Epithelial cell of esophagus (primary cell): ENCODE results near the gene KCNMA1.

ENCODE experiments used
- DNase-seq: peaks from one replicate; pipeline ENCODE4 v3.0.0; 2010; ENCODE audit warnings: low read depth
- H3K4me3 ChIP-seq: 2 replicates; pipeline ENCODE4 v1.5.1; 2011; ENCODE audit warnings: mild to moderate bottlenecking, low read length, control low read depth
- CTCF ChIP-seq: IDR thresholded peaks from 2 replicates; pipeline ENCODE4 v1.5.1; 2011; ENCODE audit warnings: low read depth, mild to moderate bottlenecking, low read length, control low read depth, inconsistent platforms; ENCODE audit not compliant: insufficient read depth; ENCODE audit errors: missing control alignments

Gene KCNMA1

DNA sequence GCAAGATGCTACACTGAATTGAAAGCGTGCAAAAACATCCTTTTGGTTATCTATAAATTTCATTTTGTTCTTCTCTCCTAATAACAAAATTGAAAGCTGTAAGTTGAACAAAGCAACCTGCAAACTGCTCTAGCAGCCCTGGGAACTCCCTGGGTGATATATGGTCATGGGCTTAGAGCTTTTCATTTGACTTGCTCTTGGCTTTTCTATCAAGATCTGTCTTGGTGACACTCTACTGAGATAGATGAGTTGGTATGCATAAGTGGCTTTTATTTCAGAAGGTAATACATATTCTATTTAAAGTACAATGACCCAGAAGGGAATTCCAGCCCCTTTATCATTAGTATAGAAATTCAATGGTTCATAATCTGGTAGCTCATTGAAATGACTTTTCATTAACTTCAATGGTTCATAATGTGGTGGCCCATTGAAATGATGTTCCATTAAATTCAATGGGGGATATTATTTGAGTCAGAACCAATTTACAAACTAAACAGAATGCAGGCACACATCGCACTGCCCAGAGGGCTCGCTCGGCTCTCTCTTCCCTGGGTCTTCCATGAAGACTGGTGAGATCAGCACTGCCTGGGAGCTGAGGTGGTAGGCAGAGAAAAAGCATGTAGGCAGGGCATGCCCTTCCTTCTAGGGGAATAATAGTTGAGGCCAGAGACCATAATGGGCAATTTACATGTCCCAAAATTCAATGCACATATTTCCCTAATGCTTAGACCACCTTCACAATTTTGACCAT, 10.1 kb upstream of the KCNMA1 start:
- no peak for TF ChIP-seq CTCF
- H3K4me3 ChIP-seq, result no peak overlapping the region
- no peak for DNase-seq

DNA sequence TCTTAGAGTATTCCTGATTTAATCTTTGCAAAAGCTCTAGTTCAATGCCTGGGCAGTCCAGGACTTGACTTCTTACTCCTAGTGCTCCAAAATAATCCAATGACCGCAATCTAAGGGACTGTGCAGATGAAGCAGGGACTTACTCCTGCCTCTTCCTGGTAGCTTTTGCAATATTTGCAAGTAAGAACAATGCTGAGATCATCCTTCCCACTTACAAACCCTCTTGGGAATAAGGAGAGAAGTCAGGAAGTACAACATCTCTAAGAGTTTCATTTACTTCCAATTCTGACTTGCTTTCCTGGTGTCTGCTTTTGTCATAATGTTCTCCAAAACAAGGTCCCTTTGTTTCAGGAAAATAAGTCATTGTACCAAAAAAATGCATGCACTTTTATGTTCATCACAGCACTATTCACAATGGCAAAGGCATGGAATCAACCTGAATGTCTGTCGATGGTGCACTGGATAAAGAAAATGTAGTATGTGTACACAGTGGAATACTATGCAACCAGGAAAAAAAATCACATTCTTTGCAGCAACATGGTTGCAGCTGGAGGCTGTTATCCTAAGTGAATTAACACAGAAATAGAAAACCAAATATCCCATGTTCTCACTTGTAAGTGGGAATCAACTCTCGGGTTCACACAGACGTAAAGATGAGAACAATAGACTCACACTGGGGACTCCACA, 7.1 kb upstream of the KCNMA1 start:
- TF ChIP-seq CTCF, result no peak
- no peak overlapping the region for H3K4me3 ChIP-seq
- no peak for DNase-seq

DNA sequence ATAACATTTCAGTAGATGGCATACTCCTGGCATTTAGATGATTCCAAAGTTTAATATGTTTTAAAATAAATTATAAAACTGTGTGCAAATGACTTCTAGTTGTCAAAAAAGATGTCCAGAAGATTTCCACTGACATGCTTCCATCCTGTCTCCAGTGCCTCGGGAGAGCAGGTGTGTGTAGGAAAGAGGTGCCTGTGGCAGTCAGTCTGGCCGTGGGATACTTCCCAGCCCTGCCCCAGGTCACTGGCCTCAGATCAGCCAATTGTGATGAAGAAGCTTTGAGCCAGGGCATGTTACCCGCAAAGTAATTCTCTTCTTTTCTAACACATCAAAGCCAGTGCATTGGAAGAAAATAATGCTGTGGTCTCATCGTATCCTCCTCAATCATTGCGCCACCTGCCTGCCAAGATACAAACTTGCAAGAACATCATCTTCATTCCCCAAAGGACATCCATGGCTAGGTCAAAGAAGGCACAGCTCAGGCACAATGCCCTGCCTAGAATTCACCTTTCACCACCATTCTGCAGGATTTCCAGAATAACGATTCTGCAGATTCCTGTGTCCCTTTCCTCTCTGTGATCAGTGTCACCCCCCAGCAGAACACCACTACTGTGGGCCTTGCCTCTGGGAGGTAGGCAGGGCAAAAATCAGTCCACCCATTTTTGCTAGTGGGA, 6.3 kb upstream of the KCNMA1 start:
- peak; percentile 69 for DNase-seq
- H3K4me3 ChIP-seq, result no peak overlapping the region
- peak; percentile 73 for TF ChIP-seq CTCF

GRCh38 chr10:77641788-77642397, 4.3 kb upstream of the KCNMA1 start:
- peak; percentile 78 for TF ChIP-seq CTCF
- peak; percentile 79 for DNase-seq
- H3K4me3 ChIP-seq, result no peak overlapping the region

GRCh38 chr10:77641344-77641743, 3.7 kb upstream of the KCNMA1 start:
- no peak for TF ChIP-seq CTCF
- DNase-seq, result no peak
- no peak overlapping the region for H3K4me3 ChIP-seq

DNA sequence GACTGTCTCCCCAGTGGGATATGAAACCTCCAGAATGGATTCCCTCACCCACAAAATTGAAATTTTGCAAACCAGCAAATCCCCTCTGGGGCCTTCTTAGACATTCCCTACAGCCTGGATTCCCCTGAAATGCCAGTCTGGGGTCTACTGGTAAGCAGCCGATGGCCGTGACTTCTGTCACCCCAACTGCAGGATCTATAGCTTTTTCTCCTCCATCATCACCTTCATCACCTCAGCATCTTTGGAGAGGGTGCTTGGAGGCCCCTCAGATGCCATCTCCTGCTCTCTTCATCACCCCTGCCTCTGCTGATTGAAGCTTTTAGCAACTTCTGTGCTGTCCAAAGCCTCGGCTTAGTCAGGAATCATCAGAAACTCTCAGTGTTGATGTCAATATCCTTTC, 2.6 kb upstream of the KCNMA1 start:
- no peak for DNase-seq
- TF ChIP-seq CTCF, result no peak
- H3K4me3 ChIP-seq, result no peak overlapping the region
